GM18498 (cell line): ENCODE measurements around the gene PDIA5.

Source experiments
- ATAC-seq: cut with Tn5 transposase; IDR thresholded peaks from one replicate; pipeline ENCODE4 v1.9.1; 2021; ENCODE audit warnings: mild to moderate bottlenecking, moderate library complexity; ENCODE audit not compliant: unreplicated experiment

The PDIA5 gene

GRCh38 chr3:123089611-123090331 is 22.9 kb downstream of the PDIA5 start:
- ATAC-seq: no peak

GRCh38 chr3:123090728-123091531 is 24.1 kb downstream of the PDIA5 start:
- ATAC-seq: no peak

- no peak for ATAC-seq
Observed at GRCh38 chr3:123092243-123092642, 25.4 kb downstream of the PDIA5 start.

- ATAC-seq: no peak
Observed at GRCh38 chr3:123093696-123094095, 26.9 kb downstream of the PDIA5 start.

- ATAC-seq: no peak
Observed at GRCh38 chr3:123094516-123095313, 27.9 kb downstream of the PDIA5 start.

GRCh38 chr3:123096126-123096525 is 29.3 kb downstream of the PDIA5 start:
- ATAC-seq: no peak

- no peak for ATAC-seq
Observed at GRCh38 chr3:123096731-123097130, 29.9 kb downstream of the PDIA5 start.

- ATAC-seq: no peak
Observed at GRCh38 chr3:123098426-123099330, 31.9 kb downstream of the PDIA5 start.

GRCh38 chr3:123099331-123100192 is 32.7 kb downstream of the PDIA5 start:
- ATAC-seq: no peak

- ATAC-seq: no peak
Observed at GRCh38 chr3:123100193-123100776, 33.5 kb downstream of the PDIA5 start.

- ATAC-seq: no peak
Observed at GRCh38 chr3:123102249-123102648, 35.4 kb downstream of the PDIA5 start.

- no peak for ATAC-seq
Observed at GRCh38 chr3:123102826-123103225, 36.0 kb downstream of the PDIA5 start.

GRCh38 chr3:123104550-123104949 is 37.7 kb downstream of the PDIA5 start:
- no peak for ATAC-seq

GRCh38 chr3:123105201-123106189 is 38.7 kb downstream of the PDIA5 start:
- ATAC-seq: peak; percentile 60

- no peak for ATAC-seq
Observed at GRCh38 chr3:123110282-123110975, 43.6 kb downstream of the PDIA5 start.

- ATAC-seq: no peak
Observed at GRCh38 chr3:123110976-123111615, 44.3 kb downstream of the PDIA5 start.

GRCh38 chr3:123111640-123112039 is 44.8 kb downstream of the PDIA5 start:
- no peak for ATAC-seq
